ENCODE measurements around the gene OOSP3.

The OOSP3 gene

DNA sequence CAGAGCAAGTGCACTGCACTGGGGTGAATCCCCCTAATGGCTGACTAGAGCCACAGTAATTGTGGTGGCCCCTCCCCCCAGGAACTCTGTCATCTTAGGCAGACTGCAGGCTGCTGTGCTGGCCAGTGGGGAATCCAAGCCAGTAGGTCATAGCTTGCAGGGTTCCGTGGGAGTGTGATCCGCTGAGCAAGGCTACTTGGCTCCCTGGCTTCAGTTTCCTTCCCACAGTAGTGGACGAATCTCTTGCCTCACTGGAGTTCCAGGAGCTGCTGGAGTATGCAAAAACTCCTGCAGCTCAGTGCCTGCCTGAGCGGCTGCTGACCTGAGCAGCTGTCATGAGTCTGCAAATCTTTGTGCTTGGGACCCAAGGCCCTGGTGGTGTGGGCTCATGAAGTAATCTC lies 13.2 kb downstream of the OOSP3 start:
- Histone ChIP-seq H3K79me2 (ENCODE audit: low read length) (no peaks in the 10 kb centered on the region), H4K20me1 (ENCODE audit: insufficient read depth, low read length) (no peaks in the 10 kb centered on the region), H3K36me3 (replicated peaks; ENCODE audit: insufficient read depth, low read length) (no peaks in the 10 kb centered on the region), H3K9me2 (replicated peaks; ENCODE audit: insufficient read depth, low read length) (no peaks in the 10 kb centered on the region), H3K27ac (ENCODE audit: low read length) (no peak overlapping the region), H3K4me2 (ENCODE audit: low read depth, low read length) (no peak overlapping the region), H3K9ac (ENCODE audit: low read length) (no peak overlapping the region), H3K4me1 (ENCODE audit: low read length) (no peaks in the 10 kb centered on the region), H3K9me3 (replicated peaks; ENCODE audit: insufficient read depth, low read length) (no peaks in the 10 kb centered on the region), H3F3A (ENCODE audit: insufficient read depth, low read length) (no peaks in the 10 kb centered on the region), H3K4me3 (ENCODE audit: low read length) (no peak overlapping the region), H3K27me3 (replicated peaks; ENCODE audit: insufficient read depth, low read length) (no peaks in the 10 kb centered on the region), H2AFZ (ENCODE audit: low read length) (no peak overlapping the region)
- no peak for TF ChIP-seq EZH2 (optimal IDR thresholded peaks at IDR 0.05; ENCODE audit: low read depth, low read length)
- TF ChIP-seq, protein P1, sequence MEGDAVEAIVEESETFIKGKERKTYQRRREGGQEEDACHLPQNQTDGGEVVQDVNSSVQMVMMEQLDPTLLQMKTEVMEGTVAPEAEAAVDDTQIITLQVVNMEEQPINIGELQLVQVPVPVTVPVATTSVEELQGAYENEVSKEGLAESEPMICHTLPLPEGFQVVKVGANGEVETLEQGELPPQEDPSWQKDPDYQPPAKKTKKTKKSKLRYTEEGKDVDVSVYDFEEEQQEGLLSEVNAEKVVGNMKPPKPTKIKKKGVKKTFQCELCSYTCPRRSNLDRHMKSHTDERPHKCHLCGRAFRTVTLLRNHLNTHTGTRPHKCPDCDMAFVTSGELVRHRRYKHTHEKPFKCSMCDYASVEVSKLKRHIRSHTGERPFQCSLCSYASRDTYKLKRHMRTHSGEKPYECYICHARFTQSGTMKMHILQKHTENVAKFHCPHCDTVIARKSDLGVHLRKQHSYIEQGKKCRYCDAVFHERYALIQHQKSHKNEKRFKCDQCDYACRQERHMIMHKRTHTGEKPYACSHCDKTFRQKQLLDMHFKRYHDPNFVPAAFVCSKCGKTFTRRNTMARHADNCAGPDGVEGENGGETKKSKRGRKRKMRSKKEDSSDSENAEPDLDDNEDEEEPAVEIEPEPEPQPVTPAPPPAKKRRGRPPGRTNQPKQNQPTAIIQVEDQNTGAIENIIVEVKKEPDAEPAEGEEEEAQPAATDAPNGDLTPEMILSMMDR (IDR thresholded peaks at IDR 0.05; ENCODE audit: low read length) = no peak
- no peak for TF ChIP-seq EZH2phosphoT487 (IDR thresholded peaks at IDR 0.05; ENCODE audit: low read length)
- no peak for DNase-seq

DNA sequence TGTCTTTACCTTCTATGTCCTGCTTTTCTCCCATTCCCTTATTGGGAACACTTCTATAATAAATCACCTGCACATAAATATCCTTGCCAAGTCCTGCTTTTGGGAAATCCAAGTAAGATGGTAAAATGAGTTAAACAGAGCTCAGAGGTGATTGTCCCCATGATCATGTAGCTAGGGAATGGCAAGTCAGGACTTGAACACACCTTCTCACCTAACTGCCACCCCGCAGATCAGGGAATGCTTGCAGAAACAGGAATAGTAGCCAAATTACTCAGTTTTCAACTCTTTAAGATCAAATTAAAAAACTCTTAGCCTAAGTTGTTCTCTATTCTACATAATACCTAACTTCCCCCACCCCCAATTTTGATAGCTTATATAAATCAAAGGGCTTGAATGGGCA lies 16.0 kb downstream of the OOSP3 start:
- H3K9me3 ChIP-seq (replicated peaks; ENCODE audit: insufficient read depth, low read length) = no peaks in the 10 kb centered on the region
- H2AFZ ChIP-seq (ENCODE audit: low read length) = no peak overlapping the region
- H3K4me1 ChIP-seq (ENCODE audit: low read length) = no peaks in the 10 kb centered on the region
- no peaks in the 10 kb centered on the region for H4K20me1 ChIP-seq (ENCODE audit: insufficient read depth, low read length)
- H3K36me3 ChIP-seq (replicated peaks; ENCODE audit: insufficient read depth, low read length) = no peaks in the 10 kb centered on the region
- H3K27ac ChIP-seq (ENCODE audit: low read length) = no peak overlapping the region
- H3K9ac ChIP-seq (ENCODE audit: low read length) = no peak overlapping the region
- H3F3A ChIP-seq (ENCODE audit: insufficient read depth, low read length) = no peaks in the 10 kb centered on the region
- H3K4me3 ChIP-seq (ENCODE audit: low read length) = no peak overlapping the region
- H3K9me2 ChIP-seq (replicated peaks; ENCODE audit: insufficient read depth, low read length) = no peaks in the 10 kb centered on the region
- no peaks in the 10 kb centered on the region for H3K27me3 ChIP-seq (replicated peaks; ENCODE audit: insufficient read depth, low read length)
- H3K4me2 ChIP-seq (ENCODE audit: low read depth, low read length) = no peak overlapping the region
- no peaks in the 10 kb centered on the region for H3K79me2 ChIP-seq (ENCODE audit: low read length)
- no peak for TF ChIP-seq EZH2phosphoT487 (IDR thresholded peaks at IDR 0.05; ENCODE audit: low read length)
- DNase-seq = no peak

DNA sequence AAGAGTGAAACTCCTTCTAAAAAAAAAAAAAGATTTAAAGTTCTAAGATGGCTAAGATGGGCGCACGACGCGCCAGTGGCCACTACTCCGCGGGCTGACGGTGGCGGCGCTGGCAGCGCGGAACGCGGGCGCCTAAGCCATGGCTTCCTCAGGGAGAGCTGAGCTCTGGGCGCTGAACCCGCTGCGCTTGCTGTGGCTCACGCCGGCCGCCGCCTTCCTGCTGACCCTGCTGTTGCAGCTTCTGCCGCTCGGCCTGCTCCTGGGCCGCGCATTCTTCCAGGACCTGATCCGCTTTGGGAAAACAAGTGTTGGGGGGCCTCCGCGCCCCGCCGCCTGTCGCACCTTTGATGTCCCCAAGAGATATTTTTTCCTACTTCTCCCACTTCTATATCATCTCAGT lies 19.5 kb downstream of the OOSP3 start:
- Histone ChIP-seq H2AFZ (ENCODE audit: low read length) (no peak overlapping the region), H3K27me3 (replicated peaks; ENCODE audit: insufficient read depth, low read length) (no peaks in the 10 kb centered on the region), H3K9ac (ENCODE audit: low read length) (no peak overlapping the region), H3F3A (ENCODE audit: insufficient read depth, low read length) (no peaks in the 10 kb centered on the region), H3K27ac (ENCODE audit: low read length) (no peak overlapping the region), H4K20me1 (ENCODE audit: insufficient read depth, low read length) (no peaks in the 10 kb centered on the region), H3K36me3 (replicated peaks; ENCODE audit: insufficient read depth, low read length) (no peaks in the 10 kb centered on the region), H3K9me2 (replicated peaks; ENCODE audit: insufficient read depth, low read length) (no peaks in the 10 kb centered on the region), H3K79me2 (ENCODE audit: low read length) (no peaks in the 10 kb centered on the region), H3K4me2 (ENCODE audit: low read depth, low read length) (no peak overlapping the region), H3K9me3 (replicated peaks; ENCODE audit: insufficient read depth, low read length) (no peaks in the 10 kb centered on the region), H3K4me1 (ENCODE audit: low read length) (no peaks in the 10 kb centered on the region), H3K4me3 (ENCODE audit: low read length) (no peak overlapping the region)
- DNase-seq = no peak
- TF ChIP-seq, protein P1 (IDR thresholded peaks at IDR 0.05; ENCODE audit: low read length) = no peak
- no peak for TF ChIP-seq EZH2 (optimal IDR thresholded peaks at IDR 0.05; ENCODE audit: low read depth, low read length)
- no peak for TF ChIP-seq EZH2phosphoT487 (IDR thresholded peaks at IDR 0.05; ENCODE audit: low read length)

DNA sequence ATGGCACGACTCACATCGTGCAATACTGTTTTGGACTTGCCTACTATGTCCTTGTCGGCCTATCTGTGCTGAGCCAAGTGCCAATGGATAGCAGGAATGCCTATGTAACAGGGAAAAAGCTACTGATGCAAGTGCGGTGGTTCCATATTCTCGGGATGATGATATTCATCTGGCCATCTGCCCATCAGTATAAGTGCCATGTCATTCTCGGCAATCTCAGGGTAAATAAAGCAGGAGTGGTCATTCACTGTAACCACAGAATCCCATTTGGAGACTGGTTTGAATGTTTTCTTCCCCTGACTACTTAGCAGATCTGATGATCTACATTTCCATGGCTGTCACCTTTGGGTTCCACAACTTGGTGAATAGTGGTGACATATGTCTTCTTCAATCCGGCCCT lies 20.1 kb downstream of the OOSP3 start:
- Histone ChIP-seq H2AFZ (ENCODE audit: low read length) (no peak overlapping the region), H3K36me3 (replicated peaks; ENCODE audit: insufficient read depth, low read length) (no peaks in the 10 kb centered on the region), H3K4me2 (ENCODE audit: low read depth, low read length) (no peak overlapping the region), H3F3A (ENCODE audit: insufficient read depth, low read length) (no peaks in the 10 kb centered on the region), H3K9me3 (replicated peaks; ENCODE audit: insufficient read depth, low read length) (no peaks in the 10 kb centered on the region), H3K4me1 (ENCODE audit: low read length) (no peaks in the 10 kb centered on the region), H3K27me3 (replicated peaks; ENCODE audit: insufficient read depth, low read length) (no peaks in the 10 kb centered on the region), H3K4me3 (ENCODE audit: low read length) (no peak overlapping the region), H3K9ac (ENCODE audit: low read length) (no peak overlapping the region), H3K9me2 (replicated peaks; ENCODE audit: insufficient read depth, low read length) (no peaks in the 10 kb centered on the region), H3K27ac (ENCODE audit: low read length) (no peak overlapping the region), H3K79me2 (ENCODE audit: low read length) (no peaks in the 10 kb centered on the region), H4K20me1 (ENCODE audit: insufficient read depth, low read length) (no peaks in the 10 kb centered on the region)
- no peak for TF ChIP-seq EZH2phosphoT487 (IDR thresholded peaks at IDR 0.05; ENCODE audit: low read length)
- TF ChIP-seq, protein P1 (IDR thresholded peaks at IDR 0.05; ENCODE audit: low read length) = no peak
- DNase-seq = no peak
